ENCODE measurements around the gene TAS1R1. TPM values are rescaled to one million over a fixed set of nuclear protein-coding genes. Genes with fewer than 3 reads are reported as not detected.
A peak's percentile ranks its signal among the peaks of the same experiment; 100 is the strongest.

TAS1R1 gene
- total and polyA plus RNA-seq, 10 of the 15 experiments (the other 5 are each of a cell fraction or from before 2014, with no cell fraction given) = 0.03 to 0.06 (median 0.04) TPM; not detected in 7

GRCh38 chr1:6523566-6523965 lies 31.5 kb upstream of the TAS1R1 start (continued):
- TF ChIP-seq ZBTB4 (CRISPR knock-in tag; IDR thresholded peaks at IDR 0.05) (no peak), POLR2AphosphoS5 (IDR thresholded peaks at IDR 0.05; ENCODE audit: low read length) (no peak), CBFB (IDR thresholded peaks at IDR 0.05; ENCODE audit: low read depth) (no peak)

GRCh38 chr1:6526316-6526715 lies 28.8 kb upstream of the TAS1R1 start:
- no TSS peak for BruUV-seq (replicated peaks)

More at GRCh38 chr1:6526316-6526715, 28.8 kb upstream of the TAS1R1 start:
- intact Hi-C loops (cut with micrococcal nuclease; ENCODE audit: unreplicated experiment) (no loop called here), in situ Hi-C loops (cut with MboI) (no loop called here)
- ChIA-PET POLR2A (no interaction called here), CTCF (interaction anchor here (0.7 to 1.2 kb wide), 2 partner anchors 28 to 92 kb away, joined by 4 read pairs; partner anchors contain the start of gene NOL9), RAD21 (ENCODE audit: unreplicated experiment) (no interaction called here), SMC1A (ENCODE audit: uncharacterized antibody, unreplicated experiment) (no interaction called here)
- TF ChIP-seq TCF7 (IDR thresholded peaks at IDR 0.05; ENCODE audit: borderline replicate concordance) (no peak), NR2C2 (IDR thresholded peaks at IDR 0.05; ENCODE audit: borderline replicate concordance, control insufficient read depth, insufficient read length, low read depth) (no peak), KLF5 (IDR thresholded peaks at IDR 0.05; ENCODE audit: partially characterized antibody) (no peak), ATF7 (IDR thresholded peaks at IDR 0.05; ENCODE audit: low read depth) (no peak), POLR2A (IDR thresholded peaks at IDR 0.05; ENCODE audit: low read depth, low read length) (0 out of 2 replicates have a peak, but pooled peaks have one; percentile 17), ZNF274 (IDR thresholded peaks at IDR 0.05; ENCODE audit: insufficient read depth, insufficient read length) (no peak), SMAD1 (IDR thresholded peaks at IDR 0.05; ENCODE audit: low read depth, partially characterized antibody) (no peak), PBX3 (IDR thresholded peaks at IDR 0.05; ENCODE audit: insufficient replicate concordance, low read depth, low read length) (no peak)
- Histone ChIP-seq H3K36me3 (ENCODE audit: control insufficient read depth in 2 of 2, insufficient read depth in 2 of 2, low read length in 1 of 2) (peaks cover 18 to 24% of the 10 kb centered on the region in 2 experiments), H3K9ac (ENCODE audit: control insufficient read depth, insufficient read depth, low read length) (no peak overlapping the region), H3K4me1 (ENCODE audit: control insufficient read depth, insufficient read depth, low read length) (no peaks in the 10 kb centered on the region), H3K27me3 (replicated peaks in 1 of 2; ENCODE audit: control insufficient read depth in 2 of 2, insufficient read depth in 2 of 2, low read length in 1 of 2) (no peaks in the 10 kb centered on the region), H3K4me3 (no peak overlapping the region), H3K79me2 (ENCODE audit: control insufficient read depth, insufficient read depth, low read length) (no peaks in the 10 kb centered on the region), H3K9me3 (replicated peaks; ENCODE audit: control insufficient read depth, insufficient read depth, low read length) (no peaks in the 10 kb centered on the region), H2AFZ (ENCODE audit: control insufficient read depth, low read depth, low read length) (no peak overlapping the region), H3K4me2 (ENCODE audit: control insufficient read depth, insufficient read depth) (no peak overlapping the region), H3K27ac (ENCODE audit: control insufficient read depth, insufficient read depth) (no peak overlapping the region), H4K20me1 (ENCODE audit: control insufficient read depth, insufficient read depth) (no peaks in the 10 kb centered on the region)
- ATAC-seq (no peak), FAIRE-seq (no peak), DNase-seq (ENCODE audit: low read depth, low spot score) (no peak)
- WGBS (ENCODE audit: insufficient coverage, insufficient replicate concordance, low lambda C conversion rate, missing lambda C conversion rate) = 81% methylated on average over 11 of the region's 11 CpGs

Measured in GM12878 (cell line).